ENCODE data around the gene CCDC27. TPM values are rescaled to one million over a fixed set of nuclear protein-coding genes. Genes with fewer than 3 reads are reported as not detected.

CCDC27 gene
- total and polyA plus RNA-seq, 2 of the 13 experiments (the other 11 are each of a cell fraction or from before 2014, with no cell fraction given): not detected

DNA sequence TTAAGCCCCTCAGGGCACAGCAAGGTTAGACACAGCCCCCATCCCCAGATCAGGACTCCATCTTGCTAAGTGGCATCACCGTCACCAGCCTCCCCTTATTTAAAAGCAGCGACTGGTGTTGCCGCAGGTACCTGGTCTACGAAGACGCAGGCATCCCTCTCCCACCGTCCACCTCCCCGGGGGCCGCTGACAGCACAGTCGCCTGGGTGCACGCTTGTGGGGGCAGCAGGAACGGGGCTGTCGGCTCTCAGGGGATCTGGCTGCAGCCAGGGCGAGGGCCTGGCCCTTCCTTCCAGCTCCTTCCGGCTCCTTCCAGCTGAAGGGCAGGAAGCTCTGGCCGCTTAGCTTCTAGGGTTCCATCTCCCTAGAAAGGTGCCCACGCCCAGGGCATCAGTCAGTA lies 17.6 kb upstream of the CCDC27 start:
- BruUV-seq (replicated peaks): no TSS peak
- FAIRE-seq: no peak
- Histone ChIP-seq H3K79me2 (ENCODE audit: insufficient read depth, low read length) (no peaks in the 10 kb centered on the region), H3K9me3 (ENCODE audit: low read length) (no peaks in the 10 kb centered on the region), H3K4me1 (ENCODE audit: insufficient read depth, low read length) (peaks cover 35% of the 10 kb centered on the region), H2AFZ (ENCODE audit: low read length) (no peak overlapping the region), H3K9ac (ENCODE audit: insufficient read depth, low read depth, low read length) (peak overlapping the region; percentile 49), H3K27ac (ENCODE audit: extremely low read length, insufficient read depth, low read length) (peak overlapping the region; percentile 69), H4K20me1 (ENCODE audit: insufficient read depth, low read length) (no peaks in the 10 kb centered on the region), H3K4me3 (replicated peaks in 1 of 3; ENCODE audit: insufficient read depth in 1 of 3, low read depth in 2 of 3, low read length in 3 of 3) (no peak overlapping the region), H3K27me3 (ENCODE audit: control insufficient read depth in 1 of 2, insufficient read depth in 2 of 2, low read length in 2 of 2) (no peaks in the 10 kb centered on the region), H3K36me3 (replicated peaks in 1 of 2; ENCODE audit: control insufficient read depth in 1 of 2, insufficient read depth in 2 of 2, low read length in 2 of 2) (peaks cover 8 to 38% of the 10 kb centered on the region in 2 experiments), H3K4me2 (ENCODE audit: low read depth, low read length) (peak overlapping the region; percentile 62)
- intact Hi-C loops (cut with micrococcal nuclease; ENCODE audit: unreplicated experiment): no loop called here
- TF ChIP-seq, protein P1, sequence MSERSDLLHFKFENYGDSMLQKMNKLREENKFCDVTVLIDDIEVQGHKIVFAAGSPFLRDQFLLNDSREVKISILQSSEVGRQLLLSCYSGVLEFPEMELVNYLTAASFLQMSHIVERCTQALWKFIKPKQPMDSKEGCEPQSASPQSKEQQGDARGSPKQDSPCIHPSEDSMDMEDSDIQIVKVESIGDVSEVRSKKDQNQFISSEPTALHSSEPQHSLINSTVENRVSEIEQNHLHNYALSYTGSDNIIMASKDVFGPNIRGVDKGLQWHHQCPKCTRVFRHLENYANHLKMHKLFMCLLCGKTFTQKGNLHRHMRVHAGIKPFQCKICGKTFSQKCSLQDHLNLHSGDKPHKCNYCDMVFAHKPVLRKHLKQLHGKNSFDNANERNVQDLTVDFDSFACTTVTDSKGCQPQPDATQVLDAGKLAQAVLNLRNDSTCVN (CRISPR knock-in tag; IDR thresholded peaks at IDR 0.05; ENCODE audit: borderline replicate concordance): no peak
- no peak for TF ChIP-seq ZNF30 (CRISPR knock-in tag; IDR thresholded peaks at IDR 0.05)
- TF ChIP-seq, protein P2, sequence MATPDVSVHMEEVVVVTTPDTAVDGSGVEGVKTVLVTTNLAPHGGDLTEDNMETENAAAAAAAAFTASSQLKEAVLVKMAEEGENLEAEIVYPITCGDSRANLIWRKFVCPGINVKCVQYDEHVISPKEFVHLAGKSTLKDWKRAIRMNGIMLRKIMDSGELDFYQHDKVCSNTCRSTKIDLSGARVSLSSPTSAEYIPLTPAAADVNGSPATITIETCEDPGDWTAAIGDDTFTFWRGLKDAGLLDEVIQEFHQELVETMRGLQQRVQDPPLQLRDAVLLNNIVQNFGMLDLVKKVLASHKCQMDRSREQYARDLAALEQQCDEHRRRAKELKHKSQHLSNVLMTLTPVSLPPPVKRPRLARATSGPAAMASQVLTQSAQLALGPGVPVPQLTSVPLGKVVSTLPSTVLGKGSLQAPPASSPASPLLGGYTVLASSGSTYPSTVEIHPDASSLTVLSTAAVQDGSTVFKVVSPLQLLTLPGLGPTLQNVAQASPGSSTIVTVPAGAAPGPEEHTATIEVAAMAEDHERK (CRISPR knock-in tag; IDR thresholded peaks at IDR 0.05; ENCODE audit: low read depth): no peak
- no peak for TF ChIP-seq ZNF678 (CRISPR knock-in tag; IDR thresholded peaks at IDR 0.05)
- peak; percentile 7; the same call in 1 of the 2 replicates for TF ChIP-seq ZMYM4 (CRISPR knock-in tag; IDR thresholded peaks at IDR 0.05)
- no peak for TF ChIP-seq ZNF709 (CRISPR knock-in tag; IDR thresholded peaks at IDR 0.05)
- peak; percentile 29; the same call in 1 of the 2 replicates for TF ChIP-seq RBFOX2 (IDR thresholded peaks at IDR 0.05; ENCODE audit: low read depth, low read length)
- no peak for TF ChIP-seq ZNF33A (CRISPR knock-in tag; IDR thresholded peaks at IDR 0.05; ENCODE audit: borderline replicate concordance)
- no peak for DNase-seq (ENCODE audit: low spot score)
- WGBS (ENCODE audit: low lambda C conversion rate): 94% methylated on average over 6 of the region's 16 CpGs
- ChIA-PET POLR2A (interaction anchor here (1.1 kb wide), 1 partner anchor 37 kb away, joined by 11 read pairs; no protein-coding TSS in a partner anchor), CTCF (ENCODE audit: low intra/inter-chr PET ratio, low total read pairs) (no interaction called here)
- no peak for ATAC-seq
- in situ Hi-C loops (cut with HindIII; ENCODE audit: extremely low pct_ligation_motif_present, low pct_unique_long_range_greater_than_20kb): no loop called here
